Measurements from ENCODE around the gene NRDE2. TPM values are rescaled to one million over a fixed set of nuclear protein-coding genes. Genes with fewer than 3 reads are reported as not detected.
"Not testable (repeated sequence)": the region's sequence is repeated elsewhere in the genome, so short reads cannot be mapped to it uniquely, and the experiment has no call there.

Gene NRDE2
- total RNA-seq, 1 donor: 12.1 TPM

DNA sequence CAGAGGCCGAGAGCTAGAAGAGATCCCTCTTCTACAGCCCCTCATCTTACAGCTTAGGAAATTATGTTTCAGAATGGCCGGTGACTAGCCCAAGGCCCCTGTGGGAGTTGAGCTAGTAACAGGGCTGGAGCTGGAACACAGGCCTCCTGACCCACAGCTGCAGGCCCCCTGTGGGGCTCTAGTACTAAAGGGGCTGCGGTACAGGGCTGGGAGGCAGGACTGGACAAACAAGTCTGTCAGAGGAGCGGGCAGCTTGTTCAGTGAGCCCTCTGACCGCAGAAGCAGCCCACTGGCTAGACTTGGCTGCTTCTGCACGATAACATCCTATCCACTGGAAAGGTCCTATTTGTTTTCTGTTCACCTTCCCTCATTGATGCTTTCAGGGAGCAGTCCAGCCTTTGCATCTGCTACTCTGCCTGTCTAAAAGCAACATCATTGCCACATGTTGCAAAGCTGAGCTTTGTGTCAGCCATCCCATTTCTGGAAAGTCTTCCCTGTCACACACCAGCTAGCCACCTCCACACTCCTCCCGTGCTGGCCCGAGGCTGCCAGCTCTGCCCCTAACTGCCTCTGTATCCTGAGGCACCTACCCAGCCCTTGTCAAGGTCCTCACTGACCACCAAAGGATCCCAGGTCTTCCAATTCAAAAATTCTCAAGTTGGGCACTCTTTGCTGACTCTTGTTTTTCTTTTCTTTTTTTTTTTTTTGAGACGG is 65.1 kb downstream of the NRDE2 start:
- TF ChIP-seq, protein P1, sequence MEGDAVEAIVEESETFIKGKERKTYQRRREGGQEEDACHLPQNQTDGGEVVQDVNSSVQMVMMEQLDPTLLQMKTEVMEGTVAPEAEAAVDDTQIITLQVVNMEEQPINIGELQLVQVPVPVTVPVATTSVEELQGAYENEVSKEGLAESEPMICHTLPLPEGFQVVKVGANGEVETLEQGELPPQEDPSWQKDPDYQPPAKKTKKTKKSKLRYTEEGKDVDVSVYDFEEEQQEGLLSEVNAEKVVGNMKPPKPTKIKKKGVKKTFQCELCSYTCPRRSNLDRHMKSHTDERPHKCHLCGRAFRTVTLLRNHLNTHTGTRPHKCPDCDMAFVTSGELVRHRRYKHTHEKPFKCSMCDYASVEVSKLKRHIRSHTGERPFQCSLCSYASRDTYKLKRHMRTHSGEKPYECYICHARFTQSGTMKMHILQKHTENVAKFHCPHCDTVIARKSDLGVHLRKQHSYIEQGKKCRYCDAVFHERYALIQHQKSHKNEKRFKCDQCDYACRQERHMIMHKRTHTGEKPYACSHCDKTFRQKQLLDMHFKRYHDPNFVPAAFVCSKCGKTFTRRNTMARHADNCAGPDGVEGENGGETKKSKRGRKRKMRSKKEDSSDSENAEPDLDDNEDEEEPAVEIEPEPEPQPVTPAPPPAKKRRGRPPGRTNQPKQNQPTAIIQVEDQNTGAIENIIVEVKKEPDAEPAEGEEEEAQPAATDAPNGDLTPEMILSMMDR (IDR thresholded peaks at IDR 0.05; ENCODE audit: insufficient read depth, low read depth, low read length): no peak
- no peak overlapping the region for H3K4me3 ChIP-seq (ENCODE audit: low read depth, low read length)
- no peak for DNase-seq (ENCODE audit: low read depth)

DNA sequence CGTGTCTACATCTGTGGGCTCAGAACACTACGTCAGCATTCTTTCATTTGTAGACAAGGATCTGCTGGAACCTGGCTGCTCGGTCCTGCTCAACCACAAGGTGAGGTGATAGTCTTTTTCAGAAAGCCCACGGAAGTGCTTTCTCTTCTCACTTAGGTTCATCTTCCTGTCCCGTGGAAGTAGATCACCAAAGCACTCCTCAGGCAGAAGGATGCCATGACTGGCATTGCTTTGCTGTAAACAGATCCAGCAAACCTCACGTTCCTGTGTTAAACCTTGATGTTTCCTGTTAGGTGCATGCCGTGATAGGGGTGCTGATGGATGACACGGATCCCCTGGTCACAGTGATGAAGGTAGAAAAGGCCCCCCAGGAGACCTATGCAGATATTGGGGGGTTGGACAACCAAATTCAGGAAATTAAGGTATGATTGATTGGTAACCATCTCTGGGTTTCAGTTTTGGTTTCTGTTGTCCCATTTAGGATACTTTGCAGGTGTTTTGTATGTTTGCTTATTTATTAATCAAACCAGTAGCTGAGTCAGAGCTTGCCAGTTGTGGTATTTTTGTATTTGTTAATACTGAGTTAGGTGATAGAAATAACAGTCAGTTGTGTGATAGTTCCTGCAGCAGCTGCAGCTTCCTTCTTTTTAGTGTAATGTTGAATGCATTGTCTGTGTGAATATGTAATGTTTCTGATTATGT is 67.8 kb downstream of the NRDE2 start:
- DNase-seq (ENCODE audit: low read depth): no peak
- no peak overlapping the region for H3K4me3 ChIP-seq (ENCODE audit: low read depth, low read length)
- TF ChIP-seq, protein P1 (IDR thresholded peaks at IDR 0.05; ENCODE audit: insufficient read depth, low read depth, low read length): no peak

DNA sequence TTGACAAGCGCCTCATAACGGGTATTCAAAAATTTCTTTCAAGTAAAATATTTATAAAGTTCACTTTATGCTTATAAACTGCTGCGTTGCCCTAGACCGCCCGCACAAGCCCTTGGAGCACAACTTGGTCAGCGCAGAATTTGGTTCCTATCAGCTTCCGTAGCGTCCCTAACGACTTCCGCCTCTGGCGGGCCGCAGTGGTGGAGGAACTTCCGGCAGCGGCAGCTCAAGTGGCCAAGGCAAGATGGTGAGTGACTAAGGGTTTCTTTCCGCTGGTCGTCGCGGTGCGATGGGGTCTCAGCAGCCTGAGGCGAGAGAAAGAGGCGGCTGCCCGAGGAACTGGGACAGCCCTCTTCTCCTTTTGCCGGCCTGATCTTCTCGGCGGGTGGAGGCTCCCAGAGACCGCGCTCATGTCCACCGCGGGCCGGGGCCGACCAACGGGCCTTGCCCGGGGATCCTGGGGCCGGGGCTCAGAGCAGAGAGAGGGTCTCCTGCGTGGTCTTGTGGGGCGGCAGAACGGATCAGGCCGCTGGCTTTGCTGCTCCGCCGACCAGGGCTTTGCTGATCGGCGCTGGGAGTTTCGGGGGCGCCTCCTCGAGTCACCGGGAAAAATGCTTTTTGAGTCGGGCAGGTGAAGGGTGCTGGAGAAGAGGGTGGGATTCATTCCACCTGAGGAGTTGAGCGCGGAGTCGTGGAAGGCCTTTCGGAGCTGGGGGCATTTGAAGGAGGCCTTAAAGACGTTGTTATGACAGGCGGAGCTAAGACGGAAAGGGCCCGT is 75.2 kb downstream of the NRDE2 start, which contains the start of gene PSMC1:
TSS of gene PSMC1 (plus strand) at position 200 of the 778 bp plus-strand sequence. CDS start at position 245, 45 bp downstream.
- peak within 1 kb of the TSS; percentile 96 for H3K4me3 ChIP-seq (ENCODE audit: low read depth, low read length)
- peak; percentile 96 for DNase-seq (ENCODE audit: low read depth)
- TF ChIP-seq, protein P1 (IDR thresholded peaks at IDR 0.05; ENCODE audit: insufficient read depth, low read depth, low read length): no peak

DNA sequence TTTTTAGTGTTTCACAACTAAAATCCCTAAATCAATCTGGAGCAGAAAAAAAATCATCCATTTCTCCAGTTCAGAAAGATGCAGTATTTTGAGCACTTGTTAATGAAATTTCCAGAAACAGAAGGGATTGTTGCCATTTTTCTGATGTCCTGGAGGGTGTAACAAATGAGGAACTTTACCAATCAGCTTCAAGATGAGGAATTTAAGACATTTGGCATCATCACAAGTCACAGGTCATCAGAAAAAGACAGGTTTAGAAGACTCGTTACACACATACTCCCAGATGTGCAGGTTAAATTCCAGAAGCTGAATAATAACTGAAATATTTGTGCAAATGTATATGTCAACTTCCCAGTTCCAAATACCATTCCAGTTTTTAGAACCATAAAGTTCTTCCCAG is 75.9 kb downstream of the NRDE2 start:
- TF ChIP-seq, protein P1 (IDR thresholded peaks at IDR 0.05; ENCODE audit: insufficient read depth, low read depth, low read length): no peak
- peak overlapping the region; percentile 96 for H3K4me3 ChIP-seq (ENCODE audit: low read depth, low read length)
- no peak for DNase-seq (ENCODE audit: low read depth)

DNA sequence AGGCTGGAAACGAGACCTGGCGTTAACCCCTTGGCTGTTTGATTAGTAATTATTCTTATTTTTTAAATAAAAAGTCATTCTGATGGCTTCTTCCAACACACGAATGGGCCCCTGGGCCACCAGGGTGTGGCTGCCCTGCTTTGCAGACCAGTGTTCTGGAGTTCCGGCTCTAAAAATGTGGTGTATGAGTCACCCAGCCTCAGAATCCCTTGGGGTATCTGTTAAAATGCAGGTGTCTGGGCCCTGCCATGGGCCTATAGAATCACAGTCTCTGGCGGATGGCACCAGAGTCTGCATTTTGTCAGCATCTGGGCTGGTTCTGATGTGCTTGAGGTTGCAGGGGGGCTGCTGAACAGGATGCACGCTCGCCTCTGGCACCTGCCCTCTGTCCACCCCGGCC is 77.9 kb downstream of the NRDE2 start:
- H3K4me3 ChIP-seq (ENCODE audit: low read depth, low read length): no peak overlapping the region
- TF ChIP-seq, protein P1 (IDR thresholded peaks at IDR 0.05; ENCODE audit: insufficient read depth, low read depth, low read length): no peak
- DNase-seq (ENCODE audit: low read depth): no peak

DNA sequence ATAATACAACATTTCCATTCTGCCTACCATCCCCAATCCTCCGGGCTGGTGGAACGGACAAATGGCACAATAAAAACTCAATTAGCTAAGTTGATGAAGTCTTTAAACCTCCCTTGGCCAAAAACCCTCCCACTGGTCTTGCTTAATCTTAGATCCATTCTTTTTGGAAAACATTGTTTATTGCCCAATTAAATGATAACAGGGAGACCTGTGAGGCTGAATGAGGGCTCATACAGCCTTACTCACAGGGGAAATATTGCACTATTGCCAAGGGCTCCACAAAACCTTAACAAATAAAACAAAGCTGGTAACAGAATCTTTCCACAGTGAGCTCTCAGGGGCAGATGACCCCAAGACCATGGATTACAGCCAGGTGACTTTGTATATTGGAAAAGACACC is 83.1 kb downstream of the NRDE2 start:
- no peak overlapping the region for H3K4me3 ChIP-seq (ENCODE audit: low read depth, low read length)
- DNase-seq (ENCODE audit: low read depth): no peak
- TF ChIP-seq, protein P1 (IDR thresholded peaks at IDR 0.05; ENCODE audit: insufficient read depth, low read depth, low read length): no peak

DNA sequence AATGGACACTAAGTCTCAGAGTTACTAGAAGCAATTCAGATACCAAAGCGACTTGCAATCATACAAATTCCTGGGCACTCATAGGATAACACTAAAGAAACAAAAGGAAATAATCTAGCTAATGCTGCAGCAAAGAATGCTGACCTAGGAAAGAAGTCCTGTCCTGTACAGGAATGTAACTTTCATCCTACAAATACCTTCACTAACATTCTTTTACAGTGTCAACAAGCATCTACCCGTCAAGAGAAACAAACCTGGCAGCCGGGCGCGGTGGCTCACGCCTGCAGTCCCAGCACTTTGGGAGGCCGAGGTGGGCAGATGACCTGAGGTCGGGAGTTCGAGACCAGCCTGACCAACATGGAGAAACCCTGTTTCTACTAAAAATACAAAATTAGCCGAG is 84.3 kb downstream of the NRDE2 start:
- not testable (repeated sequence) for DNase-seq (ENCODE audit: low read depth)

More for the DNA sequence above, 84.3 kb downstream of the NRDE2 start:
- H3K4me3 ChIP-seq (ENCODE audit: low read depth, low read length): not testable (repeated sequence)

Data from fibroblast of villous mesenchyme (primary cell).